GM21786 (cell line): ENCODE data around the gene FAM241A.
A peak's percentile ranks its signal among the peaks of the same experiment; 100 is the strongest.

Source experiments
- ATAC-seq: cut with Tn5 transposase; IDR thresholded peaks from one replicate; pipeline ENCODE4 v1.9.1; 2021; ENCODE audit not compliant: unreplicated experiment

Gene FAM241A

DNA sequence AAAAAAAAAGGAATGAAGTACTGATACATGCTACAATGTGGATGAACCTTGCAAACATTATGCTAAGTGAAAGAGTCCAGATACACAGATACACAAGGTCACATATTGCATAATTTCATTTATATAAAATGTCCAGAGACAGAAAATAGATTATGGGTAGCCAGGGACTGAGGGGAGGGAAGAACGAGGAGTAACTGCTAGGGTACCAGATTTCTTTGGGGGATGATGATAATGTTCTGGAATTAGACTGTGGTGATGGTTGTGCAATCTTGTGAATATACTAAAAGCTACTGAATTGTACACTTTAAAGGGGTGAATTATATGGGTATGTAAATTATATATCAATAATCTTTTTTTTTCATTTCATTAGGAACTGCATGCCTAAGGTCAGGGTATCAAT, 65.5 kb downstream of the FAM241A start:
- no peak for ATAC-seq

DNA sequence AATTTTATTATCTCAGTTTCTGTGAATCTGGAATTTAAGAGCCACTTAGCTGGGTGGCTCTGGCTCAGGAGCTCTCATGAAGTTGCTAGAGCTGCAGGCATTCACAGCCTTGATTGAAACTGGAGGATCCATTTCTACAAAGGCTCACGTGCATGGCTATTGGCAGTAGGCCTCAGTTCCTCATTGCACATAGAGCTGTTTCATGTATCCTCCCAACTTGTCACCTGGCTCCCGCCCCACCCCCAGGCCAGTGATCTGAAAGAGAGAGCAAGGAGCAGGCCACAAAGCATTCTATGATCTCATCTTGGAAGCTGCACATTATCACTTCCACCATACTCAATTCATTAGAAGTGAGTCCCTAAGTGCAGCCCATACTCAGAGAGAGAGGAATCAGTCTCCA, 67.8 kb downstream of the FAM241A start:
- ATAC-seq, result no peak

DNA sequence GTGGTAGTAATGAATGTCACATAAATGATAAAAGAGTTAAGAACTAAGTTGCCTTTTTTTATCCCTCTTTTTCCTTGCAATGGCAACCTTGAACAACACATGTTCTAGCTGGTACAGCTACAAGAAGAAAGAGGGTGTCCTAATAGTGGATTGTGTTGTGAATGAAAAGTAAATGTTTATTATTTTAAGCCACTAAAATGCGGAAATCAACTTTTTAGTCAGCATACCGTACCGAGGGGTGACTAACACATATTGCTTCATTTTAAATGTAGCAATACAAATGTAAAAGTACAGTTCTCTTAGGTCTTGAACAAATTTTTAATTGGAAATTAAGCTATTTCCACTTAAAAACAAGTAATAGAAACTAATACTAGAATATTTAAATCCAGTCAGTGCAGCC, 68.6 kb downstream of the FAM241A start:
- no peak for ATAC-seq

DNA sequence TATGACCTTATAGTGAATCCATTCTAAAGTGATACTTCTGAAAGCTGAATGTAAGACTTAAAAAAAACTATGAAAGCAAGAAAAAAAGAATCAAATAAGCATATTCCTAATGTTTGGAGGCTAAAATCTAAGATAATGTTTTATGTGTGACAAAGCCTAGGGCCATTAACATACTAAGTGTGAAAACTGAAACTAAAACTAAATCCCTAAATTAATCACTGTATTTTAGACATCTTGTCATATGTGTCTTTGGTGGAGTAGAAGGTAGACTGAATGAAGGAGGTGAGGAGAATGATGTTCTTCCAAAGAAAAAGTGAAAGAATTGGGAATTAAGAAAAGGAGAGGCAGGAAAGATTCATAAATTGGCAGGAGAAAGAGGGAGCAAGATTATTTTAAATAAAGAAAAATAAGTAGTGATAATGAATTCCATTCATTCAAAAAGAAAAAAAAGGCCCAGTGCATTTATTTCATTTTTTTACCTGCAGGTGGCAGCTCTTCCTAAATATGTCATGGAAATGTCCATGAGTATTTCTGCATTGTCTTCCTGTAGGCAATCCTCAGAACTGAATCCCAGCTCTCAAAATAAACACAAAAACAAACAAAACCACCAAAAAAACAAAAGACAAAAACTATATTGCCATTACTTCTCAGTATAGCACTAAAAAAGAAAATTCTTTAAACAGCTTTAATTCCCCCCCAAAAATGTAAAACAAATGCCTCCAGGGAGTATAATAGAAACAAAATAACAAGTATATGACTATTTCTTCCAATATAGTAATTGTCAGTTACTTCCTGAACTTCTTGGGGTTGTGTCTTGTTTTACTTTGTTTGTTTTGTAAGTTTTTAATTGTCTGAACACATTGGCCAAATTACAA, 69.4 kb downstream of the FAM241A start:
- no peak for ATAC-seq

DNA sequence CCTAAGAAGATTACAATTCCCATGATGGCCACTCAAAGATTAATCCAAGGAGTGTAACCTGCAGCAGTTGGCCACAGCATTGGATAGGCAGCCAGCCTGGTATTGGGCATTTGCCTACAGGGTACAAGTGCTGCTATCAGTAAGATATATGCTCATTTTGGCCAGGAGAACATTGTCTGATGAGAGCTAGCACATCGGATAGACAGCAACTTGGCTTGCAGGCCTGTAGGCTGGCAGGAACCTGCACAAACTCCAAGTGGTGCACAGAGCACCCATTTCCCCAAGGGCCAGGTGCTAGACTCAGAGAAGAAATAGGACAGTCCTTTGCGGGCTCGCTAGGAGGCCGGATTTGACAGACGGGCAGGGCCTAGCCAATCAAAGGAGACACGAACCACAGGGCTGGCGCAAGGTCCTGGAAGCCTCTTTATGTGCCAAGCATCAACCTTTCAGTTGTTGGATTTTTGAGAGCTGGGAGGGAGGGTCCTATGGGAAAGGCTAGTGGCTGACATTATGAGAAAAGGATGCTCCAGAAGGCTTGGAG, 74.6 kb downstream of the FAM241A start:
- no peak for ATAC-seq

DNA sequence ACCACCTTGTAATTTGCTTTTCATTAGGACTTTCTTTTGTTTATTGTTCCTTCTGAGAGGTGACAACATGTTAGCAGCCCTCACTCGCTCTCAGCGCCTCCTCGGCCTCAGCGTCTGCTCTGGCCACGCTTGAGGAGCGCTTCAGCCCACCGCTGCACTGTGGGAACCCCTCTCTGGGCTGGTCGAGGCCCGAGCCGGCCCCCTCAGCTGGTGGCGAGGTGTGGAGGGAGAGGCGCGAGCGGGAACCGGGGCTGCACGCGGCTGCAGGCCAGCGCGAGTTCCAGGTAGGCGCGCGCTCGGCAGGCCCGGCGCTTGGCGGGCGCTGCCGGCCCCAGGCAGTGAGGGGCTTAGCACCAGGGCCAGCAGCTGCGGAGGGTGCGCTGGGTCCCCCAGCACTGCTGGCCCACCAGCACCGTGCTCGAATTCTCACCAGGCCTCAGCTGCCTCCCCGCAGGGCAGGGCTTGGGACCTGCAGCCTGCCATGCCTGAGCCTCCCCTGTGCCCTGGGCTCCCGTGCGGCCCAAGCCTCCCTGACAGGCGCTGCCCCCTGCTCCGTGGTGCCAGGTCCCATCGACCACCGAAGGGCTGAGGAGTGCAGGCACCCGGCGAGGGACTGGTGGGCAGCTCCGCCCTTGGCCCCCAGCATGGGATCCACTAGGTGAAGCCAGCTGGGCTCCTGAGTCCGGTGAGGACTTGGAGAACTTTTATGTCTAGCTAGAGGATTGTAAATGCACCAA, 77.1 kb downstream of the FAM241A start:
- ATAC-seq, result no peak

DNA sequence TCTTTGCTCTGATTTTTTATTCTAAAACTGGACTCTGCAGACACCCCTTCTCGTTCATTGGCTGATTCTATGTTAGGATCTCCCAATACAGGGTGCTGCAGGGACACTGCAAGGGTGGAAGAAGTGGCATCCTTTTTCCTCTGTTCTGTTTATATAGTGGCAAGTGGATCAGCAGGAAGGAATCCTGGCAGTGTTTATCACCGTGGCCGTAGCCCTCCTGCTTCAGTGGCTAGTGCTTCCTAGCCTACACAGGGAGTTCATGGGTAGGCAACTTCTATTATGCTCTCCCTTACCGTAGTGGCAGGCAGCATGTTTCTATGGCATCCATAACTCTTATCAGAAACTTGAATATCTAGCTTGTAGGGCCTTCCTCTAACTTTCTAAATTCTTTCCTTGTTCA, 79.9 kb downstream of the FAM241A start:
- no peak for ATAC-seq

DNA sequence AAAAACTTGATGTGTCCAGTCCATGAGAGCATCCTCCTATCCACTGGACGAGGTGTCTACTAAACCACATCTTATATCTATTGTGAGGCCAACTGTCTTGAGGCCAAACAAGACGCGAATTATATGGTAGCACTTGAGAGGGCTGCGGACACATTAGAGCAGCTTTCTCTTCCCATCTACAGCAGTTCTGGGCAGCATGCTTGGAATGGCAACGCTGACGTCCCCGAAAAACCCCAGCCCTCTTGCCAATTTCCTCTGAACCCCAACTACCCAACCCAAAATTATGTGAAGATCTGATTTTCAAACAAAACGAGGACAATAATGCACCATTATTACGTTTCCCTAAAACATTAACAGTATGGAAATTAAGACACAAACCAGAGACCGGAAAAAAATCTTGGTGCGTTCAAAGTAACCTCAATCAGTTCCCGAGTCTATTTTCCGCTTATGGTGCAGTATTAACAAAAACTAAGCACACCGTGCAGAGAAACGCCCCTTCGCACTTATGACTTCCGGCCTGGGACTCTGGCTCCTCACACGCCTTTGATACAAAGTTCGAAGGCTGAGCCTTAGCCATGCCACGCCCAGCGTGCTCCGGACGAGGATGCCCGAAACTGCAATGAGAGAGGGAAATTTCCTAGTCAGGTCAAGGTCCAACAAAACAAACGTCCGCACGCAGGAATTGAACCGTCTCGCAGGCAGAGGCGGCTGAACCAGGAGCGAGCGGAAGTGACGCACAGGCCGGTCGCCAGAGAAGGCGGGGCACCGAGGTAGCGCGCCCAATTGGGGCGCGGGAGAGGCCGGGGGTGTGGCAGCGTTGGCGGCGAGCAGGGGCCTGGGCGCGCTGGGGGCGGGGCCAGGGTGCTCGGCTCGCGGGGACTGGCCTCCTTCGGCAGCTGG, 85.9 kb downstream of the FAM241A start:
- ATAC-seq, result peak; percentile 79

DNA sequence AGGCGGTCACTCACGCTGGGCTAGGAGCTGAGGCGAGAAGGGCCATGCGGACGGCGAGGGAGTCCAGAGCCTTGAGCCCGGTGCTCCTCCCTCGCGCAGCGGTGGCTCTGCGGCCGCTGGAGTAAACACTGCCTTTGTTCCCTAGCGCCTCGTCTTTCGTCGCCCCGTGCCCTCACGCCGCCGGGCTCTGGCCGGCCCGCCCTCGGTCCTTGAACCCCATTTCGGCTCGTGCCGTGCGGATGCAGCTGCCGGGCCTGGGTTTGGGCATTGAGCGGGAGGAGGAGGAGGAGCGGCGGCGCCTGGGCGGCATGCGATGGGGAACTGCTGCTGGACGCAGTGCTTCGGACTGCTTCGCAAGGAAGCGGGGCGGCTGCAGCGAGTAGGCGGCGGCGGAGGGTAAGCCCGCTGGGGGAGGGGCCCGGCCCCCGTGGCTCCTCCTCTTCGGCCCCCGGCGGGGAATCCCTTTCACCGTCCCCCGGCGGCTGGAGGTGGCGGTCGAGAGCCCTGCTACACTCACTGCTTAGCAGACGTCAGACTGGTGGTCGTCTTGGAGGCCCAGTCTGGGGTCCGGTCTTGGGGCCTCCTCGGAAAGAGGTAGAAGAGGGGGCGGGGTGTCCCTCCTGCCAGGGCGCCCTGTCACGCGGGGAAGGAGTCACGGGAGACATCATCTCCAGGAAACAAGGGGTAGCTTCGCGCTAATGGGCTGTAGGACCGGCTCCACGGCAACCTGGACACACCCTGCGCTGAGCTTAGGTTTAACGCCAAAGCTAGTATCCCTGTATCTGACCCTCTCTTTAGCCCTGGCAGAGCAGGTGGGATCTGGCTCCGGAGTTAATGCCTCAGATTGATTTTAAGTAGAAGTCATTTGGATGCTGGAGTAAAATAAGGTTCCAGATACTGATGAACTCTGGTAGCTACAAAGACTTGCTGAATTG, 86.8 kb downstream of the FAM241A start, which contains the start of gene AP1AR:
AP1AR (plus strand) TSS at position 9 of the 935 bp plus-strand sequence; CDS start at position 314, 305 bp downstream.
- peak; percentile 59 for ATAC-seq

DNA sequence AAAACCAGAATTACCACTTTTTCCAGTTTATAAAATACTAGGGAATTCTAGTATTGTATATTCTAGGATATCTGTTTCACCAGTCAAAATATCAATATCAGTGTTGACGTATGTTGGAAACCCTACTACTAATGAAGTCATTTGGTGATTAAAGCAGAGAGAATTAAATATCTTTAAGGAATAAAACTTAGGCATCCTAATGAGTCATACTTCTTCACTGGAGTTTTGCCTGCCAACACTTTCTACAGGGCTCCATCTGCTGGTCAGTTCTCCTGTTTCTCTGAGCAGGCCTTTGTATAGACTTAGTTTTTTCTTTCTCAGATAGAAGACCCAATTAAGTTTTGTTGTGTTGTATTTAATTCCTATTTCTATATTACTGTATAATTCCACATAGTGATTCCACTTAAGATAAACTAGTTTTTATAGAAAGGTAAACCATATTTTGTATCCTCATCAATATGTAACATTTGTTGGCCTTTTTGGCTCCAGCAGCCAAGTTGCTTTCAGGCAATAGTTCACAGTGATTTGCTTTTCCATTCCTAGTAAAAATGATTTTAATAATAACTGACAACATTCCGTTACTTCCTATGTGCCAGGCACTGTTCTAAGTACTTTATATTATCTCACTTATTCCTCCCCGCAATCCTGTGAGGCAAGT, 89.8 kb downstream of the FAM241A start:
- no peak for ATAC-seq

DNA sequence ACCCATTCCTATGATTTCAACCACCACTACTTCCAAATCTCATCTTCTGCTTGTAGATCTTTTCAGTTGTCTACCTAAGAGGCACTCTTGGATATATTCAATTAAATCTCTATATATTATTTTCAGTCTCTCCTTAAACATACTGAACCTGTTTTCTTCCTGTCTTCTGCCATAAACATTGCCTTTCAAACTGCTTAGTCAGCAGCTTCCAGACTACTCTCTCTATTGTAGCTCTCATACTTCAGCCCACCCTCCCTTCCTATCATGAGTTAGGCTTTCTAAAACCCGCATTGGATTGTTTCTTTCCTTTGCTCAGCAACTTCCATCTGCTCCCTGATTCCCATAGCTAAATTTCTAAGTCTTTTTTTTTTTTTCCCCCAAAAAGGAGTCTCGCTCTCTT, 90.8 kb downstream of the FAM241A start:
- no peak for ATAC-seq

DNA sequence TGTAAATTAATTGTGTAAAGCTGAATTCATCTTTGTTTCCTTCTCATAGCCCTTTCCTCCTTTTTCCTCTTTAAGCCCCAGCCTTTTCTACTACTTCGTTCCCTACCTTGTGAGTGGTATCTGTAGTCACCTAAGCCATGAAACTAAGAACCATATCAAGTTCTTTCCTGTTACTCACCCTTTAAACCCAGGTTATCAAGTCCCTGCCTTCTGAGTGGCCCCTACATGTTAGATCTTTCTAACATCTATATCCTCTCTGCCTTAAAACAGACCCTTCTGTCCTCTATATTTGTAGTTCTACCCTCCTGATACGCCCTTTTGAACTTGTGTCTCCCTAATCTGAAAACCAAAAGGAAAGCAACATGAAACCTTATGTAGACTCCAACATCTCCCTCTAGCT, 93.6 kb downstream of the FAM241A start:
- ATAC-seq, result no peak
